K562 (cell line): ENCODE data around the gene SHC1. TPM values are rescaled to one million over a fixed set of nuclear protein-coding genes. Genes with fewer than 3 reads are reported as not detected.

Experiments used
- ATAC-seq: fragments of 200-7000 bp; cut with Tn5 transposase; 3 replicates; pipeline ENCODE4 v1.9.1; 2020; ENCODE audit warnings: moderate library complexity
- BruUV-seq: library from RNA; stranded (reverse); fragments of 400-500 nt; replicated peaks from 2 replicates; lab custom pipeline; 2021; lab: Mats Ljungman, UMichigan
- CTCF ChIA-PET: fragments of 300-600 bp; formaldehyde crosslinking; extraction: SDS; loops from one replicate; lab custom pipeline; 2021; ENCODE audit warnings: low intra/inter-chr PET ratio; lab: Yijun Ruan, JAX
- POLR2A ChIA-PET: fragments of 300-600, 350-650 bp; sonication (Branson Sonifier 250); formaldehyde crosslinking; extraction: SDS; loops from one replicate; lab custom pipeline; 2021; ENCODE audit warnings: antibody characterized with exemption, inconsistent platforms; lab: Yijun Ruan, JAX
- DNase-seq, 4 experiments: peaks; one replicate each; pipeline versions ENCODE4 v3.0.0 to v3.0.0-alpha.2; 2011 to 2018; ENCODE audit warnings: low spot score in 3 of 4, mixed read lengths in 3 of 4; ENCODE audit errors: extremely low read depth in 1 of 4
- FAIRE-seq: peaks from 2 replicates; lab custom pipeline; 2011; peaks lifted over from hg19 to GRCh38; lab: Jason Lieb, UNC
- H2AFZ ChIP-seq: 2 replicates; pipeline ENCODE4 v1.6.0; 2011; ENCODE audit warnings: low read depth, low read length, control low read depth, inconsistent platforms
- H3K27ac ChIP-seq: fragments of 200-600 bp; 3 replicates; pipeline ENCODE4 v1.8.0; 2011; ENCODE audit warnings: low read depth, mild to moderate bottlenecking, control low read depth, inconsistent platforms, low read length, moderate library complexity, mixed read lengths; ENCODE audit errors: extremely low read depth
- H3K27me3 ChIP-seq, 2 experiments: fragments of 300-600 bp in 1 of 2; 2 replicates in 1 of 2; 3 replicates in 1 of 2; pipeline versions ENCODE4 v1.6.0 to v1.8.0; 2011; ENCODE audit warnings: inconsistent platforms in 2 of 2, low read length in 2 of 2, mild to moderate bottlenecking in 1 of 2, mixed read lengths in 1 of 2, moderate library complexity in 1 of 2; ENCODE audit not compliant: control insufficient read depth in 2 of 2, insufficient read depth in 2 of 2
- H3K36me3 ChIP-seq: fragments of 300-600 bp; 3 replicates; pipeline ENCODE4 v1.8.0; 2011; ENCODE audit warnings: mild to moderate bottlenecking, low read length, inconsistent platforms; ENCODE audit not compliant: control insufficient read depth, insufficient read depth
- H3K4me1 ChIP-seq, 2 experiments: fragments of 200-600 bp in 1 of 2; replicated peaks in 1 of 2; 2 replicates in 1 of 2; 3 replicates in 1 of 2; pipeline versions ENCODE4 v1.5.1 to v1.8.0; 2011; ENCODE audit warnings: inconsistent platforms in 2 of 2, low read length in 2 of 2, mild to moderate bottlenecking in 1 of 2, mixed read lengths in 1 of 2, moderate library complexity in 1 of 2; ENCODE audit not compliant: control insufficient read depth in 2 of 2, insufficient read depth in 2 of 2
- H3K4me2 ChIP-seq: 2 replicates; pipeline ENCODE4 v1.6.1; 2011; ENCODE audit warnings: low read length, control low read depth, inconsistent platforms, mixed read lengths; ENCODE audit not compliant: insufficient read depth
- H3K4me3 ChIP-seq: fragments of 200-600 bp; sonication (generic), shearing (Covaris generic); 2 replicates; pipeline ENCODE4 v1.5.1; 2016; ENCODE audit warnings: control low read depth, inconsistent platforms
- H3K79me2 ChIP-seq: fragments of 200-600 bp; 3 replicates; pipeline ENCODE4 v1.8.0; 2011; ENCODE audit warnings: low read length, inconsistent platforms; ENCODE audit not compliant: control insufficient read depth, insufficient read depth
- H3K9ac ChIP-seq, 2 experiments: 2 replicates each; pipeline versions ENCODE4 v1.6.0 to v1.6.1; 2011; ENCODE audit warnings: low read depth in 2 of 2, low read length in 2 of 2, control low read depth in 1 of 2, inconsistent platforms in 1 of 2, mild to moderate bottlenecking in 1 of 2, mixed read lengths in 1 of 2; ENCODE audit not compliant: insufficient read depth in 1 of 2
- H3K9me1 ChIP-seq: one replicate; pipeline ENCODE4 v1.6.0; 2011; ENCODE audit warnings: inconsistent platforms, mild to moderate bottlenecking, low read length, moderate library complexity; ENCODE audit not compliant: control insufficient read depth, insufficient read depth
- H3K9me3 ChIP-seq: replicated peaks from 2 replicates; pipeline ENCODE4 v1.5.1; 2011; ENCODE audit warnings: low read depth, low read length, inconsistent platforms; ENCODE audit not compliant: control insufficient read depth, insufficient read depth
- H4K20me1 ChIP-seq: replicated peaks from 2 replicates; pipeline ENCODE4 v1.6.1; 2011; ENCODE audit warnings: low read length, inconsistent platforms, mixed read lengths; ENCODE audit not compliant: control insufficient read depth, insufficient read depth
- ARID1B ChIP-seq: fragments of 450-650 bp; IDR thresholded peaks from 2 replicates; pipeline ENCODE4 v1.6.1; 2016; ENCODE audit warnings: antibody characterized with exemption, mild to moderate bottlenecking, inconsistent platforms
- CREM ChIP-seq: IDR thresholded peaks from 2 replicates; pipeline ENCODE4 v1.6.1; 2014; ENCODE audit warnings: antibody characterized with exemption, low read depth
- ETV5 ChIP-seq: sonication (generic); formaldehyde crosslinking; IDR thresholded peaks from 2 replicates; pipeline ENCODE4 v1.4.0; 2020; ENCODE audit warnings: low read depth, mild to moderate bottlenecking, missing genetic modification reagents
- GTF2A2 ChIP-seq: IDR thresholded peaks from 2 replicates; pipeline ENCODE4 v1.6.1; 2016; ENCODE audit warnings: mild to moderate bottlenecking, missing genetic modification characterization, missing compliant biosample characterization
- KLF16 ChIP-seq: IDR thresholded peaks from 2 replicates; pipeline ENCODE4 v1.6.1; 2016; ENCODE audit warnings: antibody characterized with exemption
- SMARCC2 ChIP-seq: fragments of 450-650 bp; IDR thresholded peaks from 2 replicates; pipeline ENCODE4 v1.6.1; 2017; ENCODE audit warnings: antibody characterized with exemption, moderate library complexity, mild to moderate bottlenecking, low read depth
- TFAM ChIP-seq: fragments of 250-450 bp; sonication (Bioruptor Pico); conservative IDR thresholded peaks from 2 replicates; pipeline ENCODE4 v1.5.0; 2021; ENCODE audit warnings: mild to moderate bottlenecking, moderate library complexity
- ZNF3 ChIP-seq: fragments of 250-450 bp; sonication (Bioruptor Pico); IDR thresholded peaks from 2 replicates; pipeline ENCODE4 v1.5.0; 2021; ENCODE audit warnings: mild to moderate bottlenecking, moderate library complexity
- ZNF561 ChIP-seq: fragments of 450-650 bp; formaldehyde crosslinking; conservative IDR thresholded peaks from 2 replicates; pipeline ENCODE4 v1.4.0; 2020; ENCODE audit warnings: mild to moderate bottlenecking, moderate library complexity
- ZNF584 ChIP-seq: fragments of 200-800 bp; sonication (Bioruptor generic); IDR thresholded peaks from 2 replicates; pipeline ENCODE4 v1.6.1; 2016; ENCODE audit warnings: low read depth, mild to moderate bottlenecking, missing genetic modification characterization, missing compliant biosample characterization
- ZNF780A ChIP-seq: fragments of 250-450 bp; sonication (Bioruptor Pico); IDR thresholded peaks from 2 replicates; pipeline ENCODE4 v1.5.0; 2021; ENCODE audit warnings: mild to moderate bottlenecking
- WGBS: fragments of 100-300 bp; shearing (Covaris generic); methylation state at CpG from one replicate; pipeline ENCODE4 v1.1.6; 2016; ENCODE audit warnings: low coverage, mixed read lengths; ENCODE audit not compliant: insufficient coverage; ENCODE audit errors: missing lambda C conversion rate; 5-methylcytosine and 5-hydroxymethylcytosine counted together
- in situ Hi-C: fragments of 300-500 bp; cut with MboI; formaldehyde crosslinking; loops from 4 replicates; pipeline ENCODE4 v1.15.0; 2018; ENCODE audit warnings: inconsistent platforms, mixed read lengths
- intact Hi-C: fragments of 100-400 bp; cut with micrococcal nuclease; formaldehyde crosslinking; loops from 2 replicates; pipeline ENCODE4 v1.14.2; 2022
- polyA plus RNA-seq, 8 experiments: library from polyadenylated mRNA; depleted of rRNA in 4 of 8; stranded (reverse) in 5 of 8; unstranded in 3 of 8; fragments of >200 nt; fragmentation: Nextera tagmentation in 2 of 8; fragmentation: Illumina TruSeq in 1 of 8; extraction: Ambion mirVana in 2 of 8; extraction: Trizol in 1 of 8; gene quantifications; 2 replicates each; pipeline versions ENCODE4 v1.2.1 to v1.2.3, GENCODE V29; 2011 to 2014; ENCODE audit warnings: inconsistent platforms in 1 of 8, missing spikeins in 1 of 8
- total RNA-seq, 7 experiments: library from RNA; depleted of rRNA in 6 of 7; stranded (reverse); fragments of >200 nt in 6 of 7; fragmentation: Illumina TruSeq in 2 of 7; extraction: Trizol in 2 of 7; gene quantifications; 2 replicates each; pipeline versions ENCODE4 v1.2.1 to v1.2.3, GENCODE V29; 2011 to 2021; ENCODE audit warnings: low replicate concordance in 1 of 7
- TF ChIP-seq, protein P1 (sequence below): fragments of 250-450 bp; sonication (Bioruptor Pico); IDR thresholded peaks from 2 replicates; pipeline ENCODE4 v1.8.0; 2021; ENCODE audit warnings: moderate library complexity, mild to moderate bottlenecking, inconsistent platforms
- TF ChIP-seq, protein P2 (sequence below): sonication (generic); formaldehyde crosslinking; IDR thresholded peaks from 2 replicates; pipeline ENCODE4 v1.8.0; 2022; ENCODE audit warnings: missing genetic modification reagents, mild to moderate bottlenecking, borderline replicate concordance

The SHC1 gene
- total and polyA plus RNA-seq, 9 of the 15 experiments (the other 6 are each of a cell fraction or from before 2014, with no cell fraction given) = 4.1 to 113 (median 51.9) TPM

GRCh38 chr1:154925335-154926170 lies 45.0 kb downstream of the SHC1 start:
- intact Hi-C loops = no loop called here
- POLR2A ChIA-PET = interaction anchor here (1.0 to 1.3 kb wide), 2 partner anchors 9 to 11 kb away, joined by 4 to 5 read pairs; partner anchors contain the start of gene PMVK
- no peaks in the 10 kb centered on the region for H3K79me2 ChIP-seq
- peaks cover 4% of the 10 kb centered on the region; the same call in 2 of the 3 replicates for H3K36me3 ChIP-seq
- H3K27ac ChIP-seq = no peak overlapping the region
- no peak for ATAC-seq
- CTCF ChIA-PET = no interaction called here
- no peak for DNase-seq
- no peak overlapping the region for H3K4me2 ChIP-seq
- FAIRE-seq = no peak
- 0 out of 4 replicates have a peak overlapping the region, but pooled peaks of 1 of the 2 experiments have one; percentile 2 for H3K9ac ChIP-seq
- H3K9me3 ChIP-seq = no peaks in the 10 kb centered on the region
- no peak overlapping the region for H2AFZ ChIP-seq
- 94% methylated on average over 3 of the region's 3 CpGs for WGBS
- in situ Hi-C loops = no loop called here
- H3K27me3 ChIP-seq = no peaks in the 10 kb centered on the region
- H3K9me1 ChIP-seq = peaks cover 3% of the 10 kb centered on the region
- no TSS peak for BruUV-seq
- H3K4me1 ChIP-seq = peaks cover 7 to 12% of the 10 kb centered on the region in 2 experiments; a peak in 4 of 5 replicates
- no peaks in the 10 kb centered on the region for H4K20me1 ChIP-seq
- no peak overlapping the region for H3K4me3 ChIP-seq
- TF ChIP-seq KLF16 = no peak
- no peak for TF ChIP-seq ZNF584
- TF ChIP-seq CREM = no peak
- TF ChIP-seq SMARCC2 = no peak
- no peak for TF ChIP-seq ZNF780A (CRISPR knock-in tag)
- no peak for TF ChIP-seq ETV5
- no peak for TF ChIP-seq TFAM
- TF ChIP-seq, protein P1, sequence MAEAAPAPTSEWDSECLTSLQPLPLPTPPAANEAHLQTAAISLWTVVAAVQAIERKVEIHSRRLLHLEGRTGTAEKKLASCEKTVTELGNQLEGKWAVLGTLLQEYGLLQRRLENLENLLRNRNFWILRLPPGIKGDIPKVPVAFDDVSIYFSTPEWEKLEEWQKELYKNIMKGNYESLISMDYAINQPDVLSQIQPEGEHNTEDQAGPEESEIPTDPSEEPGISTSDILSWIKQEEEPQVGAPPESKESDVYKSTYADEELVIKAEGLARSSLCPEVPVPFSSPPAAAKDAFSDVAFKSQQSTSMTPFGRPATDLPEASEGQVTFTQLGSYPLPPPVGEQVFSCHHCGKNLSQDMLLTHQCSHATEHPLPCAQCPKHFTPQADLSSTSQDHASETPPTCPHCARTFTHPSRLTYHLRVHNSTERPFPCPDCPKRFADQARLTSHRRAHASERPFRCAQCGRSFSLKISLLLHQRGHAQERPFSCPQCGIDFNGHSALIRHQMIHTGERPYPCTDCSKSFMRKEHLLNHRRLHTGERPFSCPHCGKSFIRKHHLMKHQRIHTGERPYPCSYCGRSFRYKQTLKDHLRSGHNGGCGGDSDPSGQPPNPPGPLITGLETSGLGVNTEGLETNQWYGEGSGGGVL (CRISPR knock-in tag) = no peak
- no peak for TF ChIP-seq ZNF3
- no peak for TF ChIP-seq GTF2A2 (tag)
- no peak for TF ChIP-seq ARID1B
- no peak for TF ChIP-seq ZNF561 (CRISPR knock-in tag)
- TF ChIP-seq, protein P2, sequence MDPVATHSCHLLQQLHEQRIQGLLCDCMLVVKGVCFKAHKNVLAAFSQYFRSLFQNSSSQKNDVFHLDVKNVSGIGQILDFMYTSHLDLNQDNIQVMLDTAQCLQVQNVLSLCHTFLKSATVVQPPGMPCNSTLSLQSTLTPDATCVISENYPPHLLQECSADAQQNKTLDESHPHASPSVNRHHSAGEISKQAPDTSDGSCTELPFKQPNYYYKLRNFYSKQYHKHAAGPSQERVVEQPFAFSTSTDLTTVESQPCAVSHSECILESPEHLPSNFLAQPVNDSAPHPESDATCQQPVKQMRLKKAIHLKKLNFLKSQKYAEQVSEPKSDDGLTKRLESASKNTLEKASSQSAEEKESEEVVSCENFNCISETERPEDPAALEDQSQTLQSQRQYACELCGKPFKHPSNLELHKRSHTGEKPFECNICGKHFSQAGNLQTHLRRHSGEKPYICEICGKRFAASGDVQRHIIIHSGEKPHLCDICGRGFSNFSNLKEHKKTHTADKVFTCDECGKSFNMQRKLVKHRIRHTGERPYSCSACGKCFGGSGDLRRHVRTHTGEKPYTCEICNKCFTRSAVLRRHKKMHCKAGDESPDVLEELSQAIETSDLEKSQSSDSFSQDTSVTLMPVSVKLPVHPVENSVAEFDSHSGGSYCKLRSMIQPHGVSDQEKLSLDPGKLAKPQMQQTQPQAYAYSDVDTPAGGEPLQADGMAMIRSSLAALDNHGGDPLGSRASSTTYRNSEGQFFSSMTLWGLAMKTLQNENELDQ (CRISPR knock-in tag) = no peak
